ENCODE data around the gene SLC35F2. TPM values are rescaled to one million over a fixed set of nuclear protein-coding genes. Genes with fewer than 3 reads are reported as not detected.

The SLC35F2 gene
- polyA plus RNA-seq, 1 experiment, result 0.82 TPM

- H3K27me3 ChIP-seq (ENCODE audit: control insufficient read depth, insufficient read depth, low read length), result no peaks in the 10 kb centered on the region
- POLR2A ChIA-PET, result no interaction called here
- H3K4me3 ChIP-seq (ENCODE audit: low read depth, low read length), result no peak overlapping the region
- no peaks in the 10 kb centered on the region for H3K36me3 ChIP-seq (ENCODE audit: control insufficient read depth, insufficient read depth, low read length)
- TF ChIP-seq, protein P1, sequence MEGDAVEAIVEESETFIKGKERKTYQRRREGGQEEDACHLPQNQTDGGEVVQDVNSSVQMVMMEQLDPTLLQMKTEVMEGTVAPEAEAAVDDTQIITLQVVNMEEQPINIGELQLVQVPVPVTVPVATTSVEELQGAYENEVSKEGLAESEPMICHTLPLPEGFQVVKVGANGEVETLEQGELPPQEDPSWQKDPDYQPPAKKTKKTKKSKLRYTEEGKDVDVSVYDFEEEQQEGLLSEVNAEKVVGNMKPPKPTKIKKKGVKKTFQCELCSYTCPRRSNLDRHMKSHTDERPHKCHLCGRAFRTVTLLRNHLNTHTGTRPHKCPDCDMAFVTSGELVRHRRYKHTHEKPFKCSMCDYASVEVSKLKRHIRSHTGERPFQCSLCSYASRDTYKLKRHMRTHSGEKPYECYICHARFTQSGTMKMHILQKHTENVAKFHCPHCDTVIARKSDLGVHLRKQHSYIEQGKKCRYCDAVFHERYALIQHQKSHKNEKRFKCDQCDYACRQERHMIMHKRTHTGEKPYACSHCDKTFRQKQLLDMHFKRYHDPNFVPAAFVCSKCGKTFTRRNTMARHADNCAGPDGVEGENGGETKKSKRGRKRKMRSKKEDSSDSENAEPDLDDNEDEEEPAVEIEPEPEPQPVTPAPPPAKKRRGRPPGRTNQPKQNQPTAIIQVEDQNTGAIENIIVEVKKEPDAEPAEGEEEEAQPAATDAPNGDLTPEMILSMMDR (IDR thresholded peaks at IDR 0.05; ENCODE audit: insufficient read depth, low read depth, low read length), result no peak
- no peak for DNase-seq (ENCODE audit: low read depth)
- CTCF ChIA-PET, result no interaction called here
Observed at GRCh38 chr11:107804211-107804610, 54.4 kb downstream of the SLC35F2 start.

DNA sequence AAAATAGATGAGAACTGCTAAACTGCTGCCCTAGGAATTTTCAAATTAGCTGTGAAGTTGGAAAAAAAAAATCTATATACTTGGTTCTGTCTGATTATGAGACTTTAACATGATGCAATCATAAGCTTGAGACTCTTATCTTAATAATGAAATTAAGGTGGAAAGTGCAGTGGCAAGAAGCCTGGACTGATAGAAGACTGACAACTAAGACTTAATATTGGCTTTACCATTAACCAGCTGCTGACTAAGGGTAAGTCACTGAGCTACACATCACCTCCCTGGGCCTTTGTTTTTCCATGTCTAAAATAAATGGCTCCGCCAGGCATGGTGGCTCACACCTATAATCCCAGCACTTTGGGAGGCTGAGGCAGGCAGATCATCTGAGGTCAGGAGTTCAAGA, 56.9 kb downstream of the SLC35F2 start:
- no peaks in the 10 kb centered on the region for H3K27me3 ChIP-seq (ENCODE audit: control insufficient read depth, insufficient read depth, low read length)

DNA sequence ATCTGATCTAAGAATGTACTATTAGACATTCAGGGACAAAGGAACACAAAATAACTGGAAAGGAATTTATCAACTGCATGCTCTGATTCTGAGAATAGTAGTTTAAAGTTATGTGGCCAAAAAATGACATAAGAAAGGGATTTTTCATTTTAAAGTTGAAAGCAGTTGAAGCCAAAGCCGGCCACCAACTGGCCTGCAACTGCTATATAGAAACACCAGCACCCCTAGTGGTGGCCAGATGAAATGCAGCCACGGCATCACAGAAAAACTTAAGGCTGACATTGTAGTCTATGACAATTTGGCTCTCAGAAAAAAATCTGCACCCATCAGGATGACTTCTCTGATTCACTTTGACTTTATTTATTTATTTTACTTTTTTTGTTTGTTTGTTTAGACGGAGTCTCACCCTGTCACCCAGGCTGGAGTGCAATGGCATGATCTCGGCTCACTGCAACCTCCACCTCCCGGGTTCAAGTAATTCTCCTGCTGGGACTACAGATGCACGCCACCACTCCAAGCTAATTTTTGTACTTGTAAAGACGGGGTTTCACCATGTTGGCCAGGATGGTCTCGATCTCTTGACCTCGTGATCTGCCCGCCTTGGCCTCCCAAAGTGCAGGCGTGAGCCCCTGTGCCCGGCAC, 59.2 kb downstream of the SLC35F2 start:
- ChIA-PET CTCF (interaction anchor here (0.7 to 1.5 kb wide), 5 partner anchors 16 to 91 kb away, joined by 3 to 5 read pairs (median 3); no protein-coding TSS in a partner anchor), POLR2A (no interaction called here)
- TF ChIP-seq, protein P1 (IDR thresholded peaks at IDR 0.05; ENCODE audit: insufficient read depth, low read depth, low read length), result peak; percentile 94
- Histone ChIP-seq H3K27me3 (ENCODE audit: control insufficient read depth, insufficient read depth, low read length) (no peaks in the 10 kb centered on the region), H3K36me3 (ENCODE audit: control insufficient read depth, insufficient read depth, low read length) (no peaks in the 10 kb centered on the region), H3K4me3 (ENCODE audit: low read depth, low read length) (no peak overlapping the region)
- peak; percentile 7 for DNase-seq (ENCODE audit: low read depth)

More for the DNA sequence above, 56.9 kb downstream of the SLC35F2 start:
- no peak for DNase-seq (ENCODE audit: low read depth)
- Histone ChIP-seq H3K36me3 (ENCODE audit: control insufficient read depth, insufficient read depth, low read length) (no peaks in the 10 kb centered on the region), H3K4me3 (ENCODE audit: low read depth, low read length) (no peak overlapping the region)
- CTCF ChIA-PET, result interaction anchor here (1.5 kb wide), 1 partner anchor 31 kb away, joined by 3 read pairs; no protein-coding TSS in a partner anchor
- TF ChIP-seq, protein P1 (IDR thresholded peaks at IDR 0.05; ENCODE audit: insufficient read depth, low read depth, low read length), result no peak
- POLR2A ChIA-PET, result no interaction called here

DNA sequence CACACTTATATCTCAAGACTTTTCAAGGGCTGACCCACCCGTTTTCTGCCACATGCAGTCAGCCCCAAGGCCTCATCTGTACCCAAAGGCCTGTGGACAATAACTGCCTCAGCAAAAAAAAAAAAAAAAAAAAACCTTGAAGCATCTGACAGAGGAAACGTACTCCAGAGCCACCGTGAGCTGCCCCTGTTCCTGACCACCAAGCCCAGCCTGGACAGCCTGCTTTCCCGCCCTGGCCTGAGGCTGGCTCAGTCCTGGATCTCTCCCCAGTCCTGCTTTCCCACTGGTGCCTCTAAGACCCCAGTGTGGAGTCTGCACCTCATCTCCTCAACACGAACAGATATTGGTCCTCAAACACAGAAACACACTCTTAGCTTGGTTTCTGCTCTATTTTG, 66.5 kb downstream of the SLC35F2 start:
- CTCF ChIA-PET, result interaction anchor here (0.6 kb wide), 1 partner anchor 35 kb away, joined by 3 read pairs; no protein-coding TSS in a partner anchor
- H3K4me3 ChIP-seq (ENCODE audit: low read depth, low read length), result no peak overlapping the region
- TF ChIP-seq, protein P1 (IDR thresholded peaks at IDR 0.05; ENCODE audit: insufficient read depth, low read depth, low read length), result no peak
- H3K27me3 ChIP-seq (ENCODE audit: control insufficient read depth, insufficient read depth, low read length), result no peaks in the 10 kb centered on the region
- POLR2A ChIA-PET, result no interaction called here
- no peak for DNase-seq (ENCODE audit: low read depth)
- H3K36me3 ChIP-seq (ENCODE audit: control insufficient read depth, insufficient read depth, low read length), result no peaks in the 10 kb centered on the region

DNA sequence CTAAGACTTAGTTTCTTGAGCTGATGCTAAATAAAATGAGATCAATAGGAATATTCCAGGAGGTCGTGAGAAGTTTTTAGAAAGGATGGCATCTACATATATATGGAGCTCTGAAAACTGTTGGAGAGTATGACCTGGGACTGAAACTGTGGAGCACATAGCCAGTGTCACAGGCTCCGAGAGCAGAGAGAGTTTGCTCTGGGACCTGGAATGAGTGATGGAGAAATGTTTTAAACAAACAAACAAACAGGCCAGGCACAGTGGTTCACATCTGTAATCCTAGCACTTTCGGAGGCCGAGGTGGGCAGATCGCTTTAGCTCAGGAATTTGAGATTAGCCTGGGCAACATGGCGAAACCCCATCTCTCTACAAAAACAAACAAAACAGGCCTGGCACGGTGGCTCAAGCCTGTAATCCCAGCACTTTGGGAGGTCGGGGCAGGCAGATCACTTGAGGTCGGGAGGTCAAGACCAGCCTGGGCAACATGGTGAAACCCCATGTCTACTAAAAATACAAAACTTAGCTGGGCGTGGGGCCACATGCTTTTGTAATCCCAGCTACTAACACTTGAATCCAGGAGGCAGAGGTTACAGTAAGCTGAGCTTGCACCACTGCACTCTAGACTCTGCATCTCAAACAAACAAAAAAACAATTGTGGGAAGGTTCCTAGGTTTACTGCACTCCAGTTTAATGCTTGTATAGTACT, 67.1 kb downstream of the SLC35F2 start:
- DNase-seq (ENCODE audit: low read depth), result no peak
- H3K4me3 ChIP-seq (ENCODE audit: low read depth, low read length), result no peak overlapping the region
- H3K36me3 ChIP-seq (ENCODE audit: control insufficient read depth, insufficient read depth, low read length), result no peaks in the 10 kb centered on the region
- ChIA-PET POLR2A (no interaction called here), CTCF (no interaction called here)
- H3K27me3 ChIP-seq (ENCODE audit: control insufficient read depth, insufficient read depth, low read length), result no peaks in the 10 kb centered on the region
- TF ChIP-seq, protein P1 (IDR thresholded peaks at IDR 0.05; ENCODE audit: insufficient read depth, low read depth, low read length), result no peak

All from BJ (cell line).